HepG2 (cell line): ENCODE data around the gene NUDT21. TPM values are rescaled to one million over a fixed set of nuclear protein-coding genes. Genes with fewer than 3 reads are reported as not detected.

Experiments
- ATF6 ChIP-seq: sonication (generic); formaldehyde crosslinking; conservative IDR thresholded peaks from 2 replicates; pipeline ENCODE4 v1.4.0; 2020; ENCODE audit warnings: missing genetic modification reagents
- BHLHE40 ChIP-seq: IDR thresholded peaks from 2 replicates; pipeline ENCODE4 v1.6.1; 2011; ENCODE audit warnings: low read length, improper control_type of control experiment
- BRD4 ChIP-seq: sonication (generic); formaldehyde crosslinking; IDR thresholded peaks from 2 replicates; pipeline ENCODE4 v1.4.0; 2020; ENCODE audit warnings: missing genetic modification reagents
- CEBPG ChIP-seq: IDR thresholded peaks from 2 replicates; pipeline ENCODE4 v1.6.1; 2016
- DRAP1 ChIP-seq: IDR thresholded peaks from 2 replicates; pipeline ENCODE4 v1.6.1; 2016; ENCODE audit warnings: missing genetic modification reagents, missing compliant biosample characterization
- GLMP ChIP-seq: sonication (generic); formaldehyde crosslinking; IDR thresholded peaks from 2 replicates; pipeline ENCODE4 v1.9.0; 2021; ENCODE audit warnings: missing genetic modification reagents, mild to moderate bottlenecking, borderline replicate concordance
- HOXD1 ChIP-seq: sonication (generic); formaldehyde crosslinking; IDR thresholded peaks from 2 replicates; pipeline ENCODE4 v1.5.0; 2020; ENCODE audit warnings: missing genetic modification reagents
- JUN ChIP-seq: sonication (generic); formaldehyde crosslinking; IDR thresholded peaks from 2 replicates; pipeline ENCODE4 v1.4.0; 2020; ENCODE audit warnings: mild to moderate bottlenecking, missing genetic modification reagents
- KDM4B ChIP-seq: sonication (generic); formaldehyde crosslinking; IDR thresholded peaks from 2 replicates; pipeline ENCODE4 v1.4.0; 2020; ENCODE audit warnings: missing genetic modification reagents
- KLF12 ChIP-seq: sonication (generic); formaldehyde crosslinking; IDR thresholded peaks from 2 replicates; pipeline ENCODE4 v1.4.0; 2020; ENCODE audit warnings: missing genetic modification reagents, borderline replicate concordance
- MYPOP ChIP-seq: sonication (generic); formaldehyde crosslinking; IDR thresholded peaks from 2 replicates; pipeline ENCODE4 v1.8.1; 2023; ENCODE audit warnings: mild to moderate bottlenecking, moderate library complexity, missing genetic modification reagents
- POLR2A ChIP-seq, 2 experiments: IDR thresholded peaks; 2 replicates each; pipeline ENCODE4 v1.6.1; 2011; ENCODE audit warnings: low read depth in 2 of 2, low read length in 2 of 2, mild to moderate bottlenecking in 1 of 2, moderate library complexity in 1 of 2; ENCODE audit not compliant: insufficient read depth in 1 of 2
- PRMT3 ChIP-seq: sonication (generic); formaldehyde crosslinking; IDR thresholded peaks from 2 replicates; pipeline ENCODE4 v1.8.1; 2022; ENCODE audit warnings: low read depth, mild to moderate bottlenecking, moderate library complexity, missing genetic modification reagents, borderline replicate concordance
- RELA ChIP-seq: sonication (generic); formaldehyde crosslinking; IDR thresholded peaks from 2 replicates; pipeline ENCODE4 v1.4.0; 2020; ENCODE audit warnings: missing genetic modification reagents
- SAFB2 ChIP-seq: sonication (generic); formaldehyde crosslinking; IDR thresholded peaks from 2 replicates; pipeline ENCODE4 v1.5.1; 2020; ENCODE audit warnings: missing genetic modification reagents, low read depth, mild to moderate bottlenecking, borderline replicate concordance
- SMAD9 ChIP-seq: sonication (generic); formaldehyde crosslinking; IDR thresholded peaks from 2 replicates; pipeline ENCODE4 v1.5.1; 2020; ENCODE audit warnings: mild to moderate bottlenecking, missing genetic modification reagents
- SNAPC2 ChIP-seq: sonication (generic); formaldehyde crosslinking; IDR thresholded peaks from 2 replicates; pipeline ENCODE4 v1.8.1; 2022; ENCODE audit warnings: mild to moderate bottlenecking, missing genetic modification reagents
- SNAPC5 ChIP-seq: sonication (generic); formaldehyde crosslinking; IDR thresholded peaks from 2 replicates; pipeline ENCODE4 v1.8.1; 2023; ENCODE audit warnings: mild to moderate bottlenecking, missing genetic modification reagents, borderline replicate concordance
- SP2 ChIP-seq: sonication (generic); formaldehyde crosslinking; IDR thresholded peaks from 2 replicates; pipeline ENCODE4 v1.5.1; 2020; ENCODE audit warnings: mild to moderate bottlenecking, missing genetic modification reagents
- ZMYM2 ChIP-seq: sonication (generic); formaldehyde crosslinking; IDR thresholded peaks from 2 replicates; pipeline ENCODE4 v1.8.0; 2022; ENCODE audit warnings: mild to moderate bottlenecking, missing genetic modification reagents
- ZNF331 ChIP-seq: sonication (generic); formaldehyde crosslinking; IDR thresholded peaks from 2 replicates; pipeline ENCODE4 v1.4.0; 2020; ENCODE audit warnings: missing genetic modification reagents
- ZNF564 ChIP-seq: sonication (generic); formaldehyde crosslinking; IDR thresholded peaks from 2 replicates; pipeline ENCODE4 v1.8.1; 2023; ENCODE audit warnings: mild to moderate bottlenecking, missing genetic modification reagents
- ZNF713 ChIP-seq: sonication (generic); formaldehyde crosslinking; IDR thresholded peaks from 2 replicates; pipeline ENCODE4 v1.4.0; 2020; ENCODE audit warnings: mild to moderate bottlenecking, missing genetic modification reagents
- ZNF784 ChIP-seq: sonication (generic); formaldehyde crosslinking; IDR thresholded peaks from 2 replicates; pipeline ENCODE4 v1.5.1; 2020; ENCODE audit warnings: missing genetic modification reagents, mild to moderate bottlenecking, borderline replicate concordance
- polyA plus RNA-seq, 8 experiments: library from polyadenylated mRNA; depleted of rRNA in 3 of 8; stranded (reverse) in 7 of 8; unstranded in 1 of 8; fragments of >200 nt; fragmentation: Illumina TruSeq in 4 of 8; extraction: Trizol in 4 of 8; gene quantifications; 2 replicates each; pipeline versions ENCODE4 v1.2.1 to v1.2.3, GENCODE V29; 2011 to 2016; ENCODE audit warnings: low read depth in 4 of 8, missing spikeins in 1 of 8, mixed read lengths in 1 of 8; ENCODE audit not compliant: insufficient read depth in 1 of 8
- total RNA-seq, 5 experiments: library from RNA; depleted of rRNA; stranded (reverse); fragments of >200 nt; fragmentation: Illumina TruSeq; extraction: Trizol; gene quantifications; 2 replicates each; pipeline ENCODE4 v1.2.3, GENCODE V29; 2016; ENCODE audit warnings: low read depth in 1 of 5

The NUDT21 gene
- total and polyA plus RNA-seq, 2 of the 13 experiments (the other 11 are each of a cell fraction or from before 2014, with no cell fraction given) = 177 to 210 TPM

- 0 out of 2 replicates have a peak, but pooled peaks have one; percentile 51 for TF ChIP-seq PRMT3 (CRISPR knock-in tag)
- TF ChIP-seq ATF6 (CRISPR knock-in tag) = no peak
- no peak for TF ChIP-seq GLMP (CRISPR knock-in tag)
- peak; percentile 63 for TF ChIP-seq KDM4B
- peak; percentile 47; the same call in 1 of the 2 replicates for TF ChIP-seq ZNF784
- TF ChIP-seq ZNF331 (CRISPR knock-in tag) = peak; percentile 52; the same call in 1 of the 2 replicates
- peak; percentile 55; the same call in 1 of the 2 replicates for TF ChIP-seq CEBPG
- no peak for TF ChIP-seq RELA (CRISPR knock-in tag)
- peak; percentile 83; the same call in 1 of the 2 replicates for TF ChIP-seq HOXD1 (CRISPR knock-in tag)
- peak; percentile 99 for TF ChIP-seq SP2 (CRISPR knock-in tag)
- TF ChIP-seq DRAP1 (CRISPR knock-in tag) = peak; percentile 90; the same call in 1 of the 2 replicates
- TF ChIP-seq SMAD9 (CRISPR knock-in tag) = 0 out of 2 replicates have a peak, but pooled peaks have one; percentile 26
- TF ChIP-seq MYPOP (CRISPR knock-in tag) = 0 out of 2 replicates have a peak, but pooled peaks have one; percentile 51
- peak; percentile 74; the same call in 1 of the 2 replicates for TF ChIP-seq SAFB2 (CRISPR knock-in tag)
- peak; percentile 83 for TF ChIP-seq BRD4 (CRISPR knock-in tag)
- peak; percentile 84 to 91 for TF ChIP-seq POLR2A (IDR thresholded peaks at IDR 0.05; ENCODE audit: insufficient read depth in 1 of 2, low read depth in 2 of 2, low read length in 2 of 2)
- TF ChIP-seq ZNF713 (CRISPR knock-in tag) = no peak
- no peak for TF ChIP-seq SNAPC2
- TF ChIP-seq JUN = no peak
- no peak for TF ChIP-seq SNAPC5 (CRISPR knock-in tag)
- peak; percentile 92 for TF ChIP-seq KLF12 (CRISPR knock-in tag)
- TF ChIP-seq BHLHE40 = no peak
- no peak for TF ChIP-seq ZMYM2
- TF ChIP-seq ZNF564 (CRISPR knock-in tag) = 0 out of 2 replicates have a peak, but pooled peaks have one; percentile 64
These were observed at the start of gene NUDT21, which contains the start of gene OGFOD1 (continued) for GRCh38 chr16:56450986-56451752.
